Uterus (tissue), 2 donors: ENCODE results near the gene MYO15A.

Source experiments
- POLR2A ChIP-seq, 2 donors: fragments of 450-650 bp; IDR thresholded peaks; one replicate each; pipeline ENCODE4 v1.6.1; 2016; ENCODE audit warnings: antibody characterized with exemption in 2 of 2, mild to moderate bottlenecking in 1 of 2, moderate library complexity in 1 of 2
- TF ChIP-seq, protein P1 (sequence below), 4 experiments: fragments of 200-600 bp in 2 of 4; fragments of 450-650 bp in 2 of 4; sonication (generic) in 2 of 4; IDR thresholded peaks; one replicate each; pipeline ENCODE4 v1.5.1; 2016 to 2019; ENCODE audit warnings: antibody characterized with exemption in 4 of 4, mild to moderate bottlenecking in 2 of 4, moderate library complexity in 1 of 4

DNA sequence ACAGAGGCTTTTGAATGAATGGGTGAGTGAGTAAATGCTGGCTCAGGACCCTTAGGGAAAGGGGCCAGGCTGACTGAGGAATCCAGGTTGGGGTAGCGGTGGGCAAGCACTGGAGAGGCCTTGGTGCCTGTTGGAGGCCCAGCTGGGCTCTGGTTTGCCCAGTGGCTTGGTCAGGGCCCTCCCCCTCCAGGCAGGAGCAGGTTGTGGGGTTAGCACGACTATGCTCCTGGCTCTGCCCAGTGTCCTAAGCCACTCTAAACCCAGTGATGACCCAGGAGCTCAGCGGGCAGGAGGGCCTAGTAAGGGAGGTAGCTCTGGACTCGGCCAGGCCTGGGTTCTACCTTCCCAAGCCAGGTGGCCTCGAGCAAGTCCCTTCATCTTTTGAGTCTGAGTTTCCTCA, 7.5 kb downstream of the MYO15A start:
- TF ChIP-seq, protein P1, sequence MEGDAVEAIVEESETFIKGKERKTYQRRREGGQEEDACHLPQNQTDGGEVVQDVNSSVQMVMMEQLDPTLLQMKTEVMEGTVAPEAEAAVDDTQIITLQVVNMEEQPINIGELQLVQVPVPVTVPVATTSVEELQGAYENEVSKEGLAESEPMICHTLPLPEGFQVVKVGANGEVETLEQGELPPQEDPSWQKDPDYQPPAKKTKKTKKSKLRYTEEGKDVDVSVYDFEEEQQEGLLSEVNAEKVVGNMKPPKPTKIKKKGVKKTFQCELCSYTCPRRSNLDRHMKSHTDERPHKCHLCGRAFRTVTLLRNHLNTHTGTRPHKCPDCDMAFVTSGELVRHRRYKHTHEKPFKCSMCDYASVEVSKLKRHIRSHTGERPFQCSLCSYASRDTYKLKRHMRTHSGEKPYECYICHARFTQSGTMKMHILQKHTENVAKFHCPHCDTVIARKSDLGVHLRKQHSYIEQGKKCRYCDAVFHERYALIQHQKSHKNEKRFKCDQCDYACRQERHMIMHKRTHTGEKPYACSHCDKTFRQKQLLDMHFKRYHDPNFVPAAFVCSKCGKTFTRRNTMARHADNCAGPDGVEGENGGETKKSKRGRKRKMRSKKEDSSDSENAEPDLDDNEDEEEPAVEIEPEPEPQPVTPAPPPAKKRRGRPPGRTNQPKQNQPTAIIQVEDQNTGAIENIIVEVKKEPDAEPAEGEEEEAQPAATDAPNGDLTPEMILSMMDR (IDR thresholded peaks at IDR 0.05) = no peak
- TF ChIP-seq POLR2A (IDR thresholded peaks at IDR 0.05) = no peak
